IPS-18a (cell line): Measurements from ENCODE around the gene RNU7-1.
A peak's percentile ranks its signal among the peaks of the same experiment; 100 is the strongest.

Source experiments
- H3K27ac ChIP-seq: one replicate; pipeline ENCODE4 v1.5.1; 2013; ENCODE audit warnings: low read length
- H3K27me3 ChIP-seq: one replicate; pipeline ENCODE4 v1.6.1; 2013; ENCODE audit warnings: mild to moderate bottlenecking, low read length; ENCODE audit not compliant: control insufficient read depth, insufficient read depth
- H3K36me3 ChIP-seq: one replicate; pipeline ENCODE4 v1.6.1; 2013; ENCODE audit warnings: low read depth, low read length; ENCODE audit not compliant: control insufficient read depth
- H3K4me1 ChIP-seq: one replicate; pipeline ENCODE4 v1.6.1; 2013; ENCODE audit warnings: low read depth, low read length; ENCODE audit not compliant: control insufficient read depth
- H3K4me3 ChIP-seq: one replicate; pipeline ENCODE4 v1.5.1; 2013; ENCODE audit warnings: low read length
- H3K9ac ChIP-seq: one replicate; pipeline ENCODE4 v1.6.1; 2013; ENCODE audit warnings: mild to moderate bottlenecking, low read length, moderate library complexity
- H3K9me3 ChIP-seq: one replicate; pipeline ENCODE4 v1.6.1; 2013; ENCODE audit warnings: low read depth, low read length; ENCODE audit not compliant: control insufficient read depth

The RNU7-1 gene

GRCh38 chr12:6942331-6942665, 1.3 kb upstream of the RNU7-1 start:
- peaks cover 12% of the 10 kb centered on the region for H3K36me3 ChIP-seq
- H3K27me3 ChIP-seq = no peaks in the 10 kb centered on the region
- H3K9me3 ChIP-seq = no peaks in the 10 kb centered on the region
- no peak overlapping the region for H3K4me3 ChIP-seq
- peaks cover 28% of the 10 kb centered on the region for H3K4me1 ChIP-seq
- H3K9ac ChIP-seq = no peak overlapping the region
- H3K27ac ChIP-seq = no peak overlapping the region

- peak overlapping the region; percentile 90 for H3K27ac ChIP-seq
- H3K9ac ChIP-seq = peak overlapping the region; percentile 96
- peak overlapping the region; percentile 94 for H3K4me3 ChIP-seq
- no peaks in the 10 kb centered on the region for H3K9me3 ChIP-seq
- H3K4me1 ChIP-seq = peaks cover 25% of the 10 kb centered on the region
- no peaks in the 10 kb centered on the region for H3K27me3 ChIP-seq
- peaks cover 12% of the 10 kb centered on the region for H3K36me3 ChIP-seq
These were observed 261 bp upstream of the RNU7-1 start for GRCh38 chr12:6943389-6943721.

GRCh38 chr12:6944381-6945186, 968 bp downstream of the RNU7-1 start:
- no peaks in the 10 kb centered on the region for H3K9me3 ChIP-seq
- H3K4me1 ChIP-seq = peaks cover 23% of the 10 kb centered on the region
- peak overlapping the region; percentile 90 for H3K27ac ChIP-seq
- H3K36me3 ChIP-seq = peaks cover 12% of the 10 kb centered on the region
- peak overlapping the region; percentile 94 for H3K4me3 ChIP-seq
- H3K9ac ChIP-seq = peak overlapping the region; percentile 96
- no peaks in the 10 kb centered on the region for H3K27me3 ChIP-seq

- Histone ChIP-seq H3K4me3 (peak overlapping the region; percentile 53), H3K27ac (no peak overlapping the region), H3K27me3 (no peaks in the 10 kb centered on the region), H3K9ac (no peak overlapping the region), H3K4me1 (peaks cover 23% of the 10 kb centered on the region), H3K36me3 (peaks cover 10% of the 10 kb centered on the region), H3K9me3 (no peaks in the 10 kb centered on the region)
These were observed 2.0 kb downstream of the RNU7-1 start for GRCh38 chr12:6945613-6946012.

GRCh38 chr12:6946033-6946919, 2.7 kb downstream of the RNU7-1 start:
- Histone ChIP-seq H3K27ac (no peak overlapping the region), H3K27me3 (no peaks in the 10 kb centered on the region), H3K9me3 (no peaks in the 10 kb centered on the region), H3K4me3 (peak overlapping the region; percentile 53), H3K36me3 (peaks cover 3% of the 10 kb centered on the region), H3K4me1 (peaks cover 23% of the 10 kb centered on the region), H3K9ac (peak overlapping the region; percentile 8)

GRCh38 chr12:6946920-6947374, 3.3 kb downstream of the RNU7-1 start:
- peak overlapping the region; percentile 53 for H3K4me3 ChIP-seq
- H3K9ac ChIP-seq = peak overlapping the region; percentile 8
- H3K4me1 ChIP-seq = peaks cover 23% of the 10 kb centered on the region

GRCh38 chr12:6947615-6948014, 4.0 kb downstream of the RNU7-1 start:
- Histone ChIP-seq H3K9me3 (no peaks in the 10 kb centered on the region), H3K27ac (no peak overlapping the region), H3K36me3 (no peaks in the 10 kb centered on the region), H3K4me3 (no peak overlapping the region), H3K27me3 (no peaks in the 10 kb centered on the region), H3K4me1 (peaks cover 23% of the 10 kb centered on the region), H3K9ac (no peak overlapping the region)

More at GRCh38 chr12:6946920-6947374, 3.3 kb downstream of the RNU7-1 start:
- H3K27me3 ChIP-seq = no peaks in the 10 kb centered on the region
- no peaks in the 10 kb centered on the region for H3K9me3 ChIP-seq
- no peaks in the 10 kb centered on the region for H3K36me3 ChIP-seq
- no peak overlapping the region for H3K27ac ChIP-seq

- H3K4me3 ChIP-seq = no peak overlapping the region
- H3K4me1 ChIP-seq = peaks cover 15% of the 10 kb centered on the region
- H3K9me3 ChIP-seq = no peaks in the 10 kb centered on the region
- H3K27ac ChIP-seq = no peak overlapping the region
- H3K9ac ChIP-seq = no peak overlapping the region
- H3K36me3 ChIP-seq = no peaks in the 10 kb centered on the region
- no peaks in the 10 kb centered on the region for H3K27me3 ChIP-seq
These were observed 5.4 kb downstream of the RNU7-1 start for GRCh38 chr12:6948873-6949594.

GRCh38 chr12:6950401-6950801, 6.8 kb downstream of the RNU7-1 start:
- Histone ChIP-seq H3K27ac (no peak overlapping the region), H3K36me3 (no peaks in the 10 kb centered on the region), H3K4me1 (peaks cover 8% of the 10 kb centered on the region), H3K4me3 (no peak overlapping the region), H3K9me3 (no peaks in the 10 kb centered on the region), H3K27me3 (no peaks in the 10 kb centered on the region), H3K9ac (no peak overlapping the region)

- Histone ChIP-seq H3K4me1 (peaks cover 2% of the 10 kb centered on the region), H3K36me3 (no peaks in the 10 kb centered on the region), H3K27me3 (no peaks in the 10 kb centered on the region), H3K4me3 (no peak within 1 kb of the TSS), H3K9ac (peak within 1 kb of the TSS; percentile 12), H3K9me3 (no peaks in the 10 kb centered on the region), H3K27ac (no peak within 1 kb of the TSS)
These were observed 7.4 kb downstream of the RNU7-1 start, which contains the start of gene PTPN6 for GRCh38 chr12:6950811-6951540. Gene PTPN6 (plus strand): TSS chr12:6951356. CDS start chr12:6951513, 157 bp downstream.
